COLO668 (cell line): ENCODE data around the gene TREML2.

Source experiments
- DNase-seq: peaks from one replicate; lab custom pipeline; 2025; ENCODE audit not compliant: unreplicated experiment; lab: John Stamatoyannopoulos, UW

Gene TREML2

GRCh38 chr6:41153992-41154625 is 46.8 kb downstream of the TREML2 start, which contains the start of gene TREML1:
Gene TREML1 (minus strand): TSS chr6:41154347. CDS start chr6:41154288, 59 bp downstream.
- DNase-seq = no peak

DNA sequence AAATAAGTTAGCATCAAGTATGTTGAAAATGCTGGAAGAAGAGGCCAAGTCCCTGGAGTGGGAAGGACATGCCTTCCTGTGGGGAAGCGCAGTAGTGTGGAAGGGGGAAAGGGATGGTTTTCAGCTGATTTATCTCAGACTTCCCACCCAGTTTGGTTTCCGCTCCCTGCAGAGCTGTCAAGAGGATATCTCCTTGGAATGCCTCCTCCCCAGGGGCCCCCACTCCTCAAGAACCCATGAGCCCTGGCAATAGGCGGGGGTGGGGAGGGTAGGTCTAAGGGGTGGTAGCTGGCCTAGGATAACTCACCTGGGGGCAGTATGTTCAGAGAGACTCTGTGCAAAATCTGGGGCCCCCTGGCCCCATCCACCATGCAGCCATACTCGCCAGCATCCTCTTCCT is 47.5 kb downstream of the TREML2 start:
- no peak for DNase-seq

- no peak for DNase-seq
Observed at GRCh38 chr6:41150671-41151070, 50.3 kb downstream of the TREML2 start.

DNA sequence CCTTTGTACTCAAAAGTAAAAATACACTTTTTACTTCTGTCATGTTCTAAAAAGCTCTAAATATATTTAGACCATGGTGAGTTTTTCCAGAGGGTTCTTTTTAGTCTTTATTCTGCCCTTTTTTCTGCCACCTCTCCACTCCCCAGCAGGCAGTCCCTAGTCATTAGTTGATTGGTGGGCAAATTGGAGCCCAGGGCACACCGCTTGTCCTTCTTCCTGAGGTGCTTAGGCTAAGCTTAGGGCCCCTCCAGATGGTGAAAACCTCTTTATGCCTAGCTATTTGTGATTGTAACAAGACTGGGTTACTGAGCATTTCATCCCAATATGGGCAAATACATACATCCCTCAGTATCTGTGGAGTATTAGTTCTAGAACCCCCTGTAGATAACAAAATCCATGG is 53.0 kb downstream of the TREML2 start:
- DNase-seq = no peak
